HL-60 (cell line): ENCODE measurements around the gene MIF4GD.

Source experiments
- GABPA ChIP-seq: IDR thresholded peaks from 2 replicates; pipeline ENCODE4 v1.6.1; 2012; ENCODE audit warnings: low read depth
- POLR2AphosphoS5 ChIP-seq: IDR thresholded peaks from 2 replicates; pipeline ENCODE4 v1.6.1; 2012; ENCODE audit warnings: low read depth
- SPI1 ChIP-seq: IDR thresholded peaks from 2 replicates; pipeline ENCODE4 v1.6.1; 2012; ENCODE audit warnings: low read depth, mild to moderate bottlenecking, borderline replicate concordance
- TF ChIP-seq, protein P1 (sequence below): IDR thresholded peaks from one replicate; pipeline ENCODE4 v1.5.1; 2011; ENCODE audit warnings: low read length, control low read depth, inconsistent platforms; ENCODE audit not compliant: insufficient read depth
- TF ChIP-seq, protein P2 (sequence below): IDR thresholded peaks from 2 replicates; pipeline ENCODE4 v1.6.1; 2012; ENCODE audit warnings: low read depth; ENCODE audit not compliant: insufficient replicate concordance

DNA sequence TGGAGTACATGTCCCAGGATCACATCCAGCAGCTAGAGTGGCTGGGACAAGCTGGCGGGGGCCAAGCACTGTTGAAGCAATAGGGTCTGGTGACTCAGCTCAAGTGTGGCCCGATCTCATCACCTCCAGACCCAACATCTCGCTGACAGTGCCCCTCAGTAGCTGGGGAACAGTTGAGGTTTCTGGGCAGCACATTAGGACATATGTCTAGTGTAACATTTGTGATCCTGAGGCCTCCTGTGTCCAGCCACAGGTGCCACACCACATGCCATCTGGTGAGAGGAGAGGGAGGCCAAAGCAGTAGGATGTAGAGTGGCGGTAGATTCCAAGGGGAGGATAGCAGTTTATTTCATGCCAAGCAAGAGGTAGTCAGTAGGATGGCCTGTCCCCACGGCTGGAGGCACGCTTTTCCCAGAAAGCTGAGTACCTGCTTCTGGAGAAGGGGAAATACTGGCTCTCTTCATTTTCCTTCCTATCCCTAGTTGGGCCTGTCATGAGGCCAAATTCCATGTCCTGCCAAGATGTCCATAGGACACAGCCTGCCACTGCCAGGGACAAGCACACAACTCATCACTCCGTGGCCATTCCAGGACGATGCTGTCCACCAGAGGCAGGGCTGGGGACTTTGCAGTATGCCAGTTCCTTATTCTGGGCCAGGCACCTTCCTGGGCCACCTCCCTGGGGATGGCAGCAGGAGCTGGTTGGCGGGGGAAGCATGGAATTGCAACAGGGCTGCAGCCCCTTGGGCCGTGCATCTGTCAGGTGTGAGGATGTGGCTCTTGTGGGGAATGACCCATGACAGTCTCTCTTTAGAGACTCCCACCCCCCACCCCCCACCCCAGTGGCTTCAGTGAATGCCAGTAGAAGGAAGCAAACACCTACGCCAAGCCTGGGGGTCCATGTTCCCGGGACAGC, 33.7 kb downstream of the MIF4GD start:
- TF ChIP-seq, protein P1, sequence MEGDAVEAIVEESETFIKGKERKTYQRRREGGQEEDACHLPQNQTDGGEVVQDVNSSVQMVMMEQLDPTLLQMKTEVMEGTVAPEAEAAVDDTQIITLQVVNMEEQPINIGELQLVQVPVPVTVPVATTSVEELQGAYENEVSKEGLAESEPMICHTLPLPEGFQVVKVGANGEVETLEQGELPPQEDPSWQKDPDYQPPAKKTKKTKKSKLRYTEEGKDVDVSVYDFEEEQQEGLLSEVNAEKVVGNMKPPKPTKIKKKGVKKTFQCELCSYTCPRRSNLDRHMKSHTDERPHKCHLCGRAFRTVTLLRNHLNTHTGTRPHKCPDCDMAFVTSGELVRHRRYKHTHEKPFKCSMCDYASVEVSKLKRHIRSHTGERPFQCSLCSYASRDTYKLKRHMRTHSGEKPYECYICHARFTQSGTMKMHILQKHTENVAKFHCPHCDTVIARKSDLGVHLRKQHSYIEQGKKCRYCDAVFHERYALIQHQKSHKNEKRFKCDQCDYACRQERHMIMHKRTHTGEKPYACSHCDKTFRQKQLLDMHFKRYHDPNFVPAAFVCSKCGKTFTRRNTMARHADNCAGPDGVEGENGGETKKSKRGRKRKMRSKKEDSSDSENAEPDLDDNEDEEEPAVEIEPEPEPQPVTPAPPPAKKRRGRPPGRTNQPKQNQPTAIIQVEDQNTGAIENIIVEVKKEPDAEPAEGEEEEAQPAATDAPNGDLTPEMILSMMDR = no peak
- no peak for TF ChIP-seq GABPA
- TF ChIP-seq, protein P2, sequence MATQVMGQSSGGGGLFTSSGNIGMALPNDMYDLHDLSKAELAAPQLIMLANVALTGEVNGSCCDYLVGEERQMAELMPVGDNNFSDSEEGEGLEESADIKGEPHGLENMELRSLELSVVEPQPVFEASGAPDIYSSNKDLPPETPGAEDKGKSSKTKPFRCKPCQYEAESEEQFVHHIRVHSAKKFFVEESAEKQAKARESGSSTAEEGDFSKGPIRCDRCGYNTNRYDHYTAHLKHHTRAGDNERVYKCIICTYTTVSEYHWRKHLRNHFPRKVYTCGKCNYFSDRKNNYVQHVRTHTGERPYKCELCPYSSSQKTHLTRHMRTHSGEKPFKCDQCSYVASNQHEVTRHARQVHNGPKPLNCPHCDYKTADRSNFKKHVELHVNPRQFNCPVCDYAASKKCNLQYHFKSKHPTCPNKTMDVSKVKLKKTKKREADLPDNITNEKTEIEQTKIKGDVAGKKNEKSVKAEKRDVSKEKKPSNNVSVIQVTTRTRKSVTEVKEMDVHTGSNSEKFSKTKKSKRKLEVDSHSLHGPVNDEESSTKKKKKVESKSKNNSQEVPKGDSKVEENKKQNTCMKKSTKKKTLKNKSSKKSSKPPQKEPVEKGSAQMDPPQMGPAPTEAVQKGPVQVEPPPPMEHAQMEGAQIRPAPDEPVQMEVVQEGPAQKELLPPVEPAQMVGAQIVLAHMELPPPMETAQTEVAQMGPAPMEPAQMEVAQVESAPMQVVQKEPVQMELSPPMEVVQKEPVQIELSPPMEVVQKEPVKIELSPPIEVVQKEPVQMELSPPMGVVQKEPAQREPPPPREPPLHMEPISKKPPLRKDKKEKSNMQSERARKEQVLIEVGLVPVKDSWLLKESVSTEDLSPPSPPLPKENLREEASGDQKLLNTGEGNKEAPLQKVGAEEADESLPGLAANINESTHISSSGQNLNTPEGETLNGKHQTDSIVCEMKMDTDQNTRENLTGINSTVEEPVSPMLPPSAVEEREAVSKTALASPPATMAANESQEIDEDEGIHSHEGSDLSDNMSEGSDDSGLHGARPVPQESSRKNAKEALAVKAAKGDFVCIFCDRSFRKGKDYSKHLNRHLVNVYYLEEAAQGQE = no peak
- TF ChIP-seq POLR2AphosphoS5 = no peak; the same call in none of the 2 replicates
- TF ChIP-seq SPI1 = no peak
